Neural cell (in vitro differentiated cells): ENCODE measurements around the gene ACOX3. TPM values are rescaled to one million over a fixed set of nuclear protein-coding genes. Genes with fewer than 3 reads are reported as not detected.

Experiments used
- H2AFZ ChIP-seq: fragments of 200-600, 300-800 bp; sonication (generic), shearing (Covaris generic); 2 replicates; pipeline ENCODE4 v1.6.0; 2014; ENCODE audit warnings: low read depth, mild to moderate bottlenecking, antibody characterized with exemption, low read length, moderate library complexity
- H3F3A ChIP-seq: fragments of 200-600 bp; shearing (Covaris generic); 2 replicates; pipeline ENCODE4 v1.6.1; 2016; ENCODE audit warnings: mild to moderate bottlenecking, moderate library complexity, mixed read lengths, antibody characterized with exemption, low read length; ENCODE audit not compliant: insufficient read depth, poor library complexity, severe bottlenecking
- H3K27ac ChIP-seq: fragments of 200-600, 300-800 bp; sonication (generic), shearing (Covaris generic); 2 replicates; pipeline ENCODE4 v1.5.1; 2014; ENCODE audit warnings: mild to moderate bottlenecking, low read length, moderate library complexity
- H3K27me3 ChIP-seq: fragments of 300-800, 200-600 bp; sonication (generic), shearing (Covaris generic); 2 replicates; pipeline ENCODE4 v1.6.0; 2014; ENCODE audit warnings: mild to moderate bottlenecking, low read depth, low read length, moderate library complexity; ENCODE audit not compliant: insufficient read depth
- H3K36me3 ChIP-seq: fragments of 300-800, 200-600 bp; sonication (generic), shearing (Covaris generic); 2 replicates; pipeline ENCODE4 v1.5.1; 2014; ENCODE audit warnings: mild to moderate bottlenecking, antibody characterized with exemption, low read length, moderate library complexity; ENCODE audit not compliant: insufficient read depth
- H3K4me2 ChIP-seq: fragments of 300-800, 200-600 bp; sonication (generic), shearing (Covaris generic); 2 replicates; pipeline ENCODE4 v1.6.0; 2014; ENCODE audit warnings: mild to moderate bottlenecking, low read length
- H3K4me3 ChIP-seq: fragments of 300-800, 200-600 bp; sonication (generic), shearing (Covaris generic); 2 replicates; pipeline ENCODE4 v1.5.1; 2014; ENCODE audit warnings: mild to moderate bottlenecking, low read length, moderate library complexity
- H3K79me2 ChIP-seq: fragments of 200-600 bp; shearing (Covaris generic); replicated peaks from 2 replicates; pipeline ENCODE4 v1.6.0; 2014; ENCODE audit warnings: mild to moderate bottlenecking, low read length, moderate library complexity; ENCODE audit not compliant: insufficient read depth
- H3K9ac ChIP-seq: fragments of 300-800, 200-600 bp; sonication (generic), shearing (Covaris generic); 2 replicates; pipeline ENCODE4 v1.6.1; 2016; ENCODE audit warnings: mild to moderate bottlenecking, low read length, mixed read lengths
- H3K9me2 ChIP-seq: fragments of 200-600 bp; shearing (Covaris generic); 2 replicates; pipeline ENCODE4 v1.6.1; 2016; ENCODE audit warnings: mild to moderate bottlenecking, low read length, mixed read lengths; ENCODE audit not compliant: insufficient read depth
- H3K9me3 ChIP-seq: fragments of 200-600, 300-800 bp; sonication (generic), shearing (Covaris generic); 2 replicates; pipeline ENCODE4 v1.6.1; 2016; ENCODE audit warnings: mild to moderate bottlenecking, mixed run types, low read length, moderate library complexity, mixed read lengths
- H4K20me1 ChIP-seq: fragments of 200-600 bp; shearing (Covaris generic); 2 replicates; pipeline ENCODE4 v1.6.1; 2016; ENCODE audit warnings: mild to moderate bottlenecking, mixed run types; ENCODE audit not compliant: insufficient read depth
- CTCF ChIP-seq: fragments of 450-650 bp; IDR thresholded peaks from 2 replicates; pipeline ENCODE4 v1.5.1; 2014; ENCODE audit warnings: antibody characterized with exemption, mild to moderate bottlenecking, moderate library complexity; ENCODE audit not compliant: poor library complexity, severe bottlenecking
- EP300 ChIP-seq: fragments of 450-650 bp; conservative IDR thresholded peaks from 2 replicates; pipeline ENCODE4 v1.6.1; 2014; ENCODE audit warnings: antibody characterized with exemption, mild to moderate bottlenecking, moderate library complexity; ENCODE audit not compliant: poor library complexity, severe bottlenecking
- EZH2 ChIP-seq: fragments of 200-600, 300-800 bp; shearing (Covaris generic), sonication (generic); IDR thresholded peaks from 2 replicates; pipeline ENCODE4 v1.6.1; 2014; ENCODE audit warnings: antibody characterized with exemption, low read length, borderline replicate concordance, mild to moderate bottlenecking; ENCODE audit not compliant: insufficient read depth, poor library complexity, severe bottlenecking
- MXI1 ChIP-seq: fragments of 450-650 bp; conservative IDR thresholded peaks from 2 replicates; pipeline ENCODE4 v1.6.1; 2014; ENCODE audit warnings: antibody characterized with exemption, mild to moderate bottlenecking; ENCODE audit not compliant: poor library complexity, severe bottlenecking
- POLR2AphosphoS5 ChIP-seq: IDR thresholded peaks from 2 replicates; pipeline ENCODE4 v1.6.1; 2012
- RAD21 ChIP-seq: fragments of 450-650 bp; conservative IDR thresholded peaks from 2 replicates; pipeline ENCODE4 v1.6.1; 2014; ENCODE audit warnings: antibody characterized with exemption, mild to moderate bottlenecking, moderate library complexity
- REST ChIP-seq: IDR thresholded peaks from 2 replicates; pipeline ENCODE4 v1.6.1; 2012; ENCODE audit warnings: borderline replicate concordance
- SMC3 ChIP-seq: fragments of 450-650 bp; conservative IDR thresholded peaks from 2 replicates; pipeline ENCODE4 v1.6.1; 2014; ENCODE audit warnings: antibody characterized with exemption, mild to moderate bottlenecking, moderate library complexity; ENCODE audit not compliant: poor library complexity
- TAF1 ChIP-seq: IDR thresholded peaks from 2 replicates; pipeline ENCODE4 v1.6.1; 2012; ENCODE audit warnings: low read depth
- polyA plus RNA-seq: library from polyadenylated mRNA; depleted of rRNA; stranded (reverse); fragments of >200 nt; gene quantifications from 2 replicates; pipeline ENCODE4 v1.2.3, GENCODE V29; 2014

The ACOX3 gene
- polyA plus RNA-seq, 1 donor from 2014 or later, result 13.2 TPM

GRCh38 chr4:8402640-8403039, 37.9 kb downstream of the ACOX3 start:
- H3K27ac ChIP-seq, result no peak overlapping the region
- H2AFZ ChIP-seq, result no peak overlapping the region
- H3K79me2 ChIP-seq, result no peaks in the 10 kb centered on the region
- no peaks in the 10 kb centered on the region for H3K27me3 ChIP-seq
- H3K4me2 ChIP-seq, result no peak overlapping the region
- no peaks in the 10 kb centered on the region for H4K20me1 ChIP-seq
- H3K4me3 ChIP-seq, result no peak overlapping the region
- no peaks in the 10 kb centered on the region for H3F3A ChIP-seq
- TF ChIP-seq CTCF (no peak), RAD21 (no peak), EZH2 (no peak), MXI1 (no peak)
- no peaks in the 10 kb centered on the region for H3K9me2 ChIP-seq
- no peaks in the 10 kb centered on the region for H3K36me3 ChIP-seq
- H3K9me3 ChIP-seq, result no peaks in the 10 kb centered on the region
- H3K9ac ChIP-seq, result no peak overlapping the region

GRCh38 chr4:8402181-8402597, 38.3 kb downstream of the ACOX3 start:
- H3K4me2 ChIP-seq, result no peak overlapping the region
- H3F3A ChIP-seq, result no peaks in the 10 kb centered on the region
- no peaks in the 10 kb centered on the region for H3K27me3 ChIP-seq
- no peaks in the 10 kb centered on the region for H4K20me1 ChIP-seq
- no peaks in the 10 kb centered on the region for H3K9me3 ChIP-seq
- H3K4me3 ChIP-seq, result no peak overlapping the region
- no peaks in the 10 kb centered on the region for H3K9me2 ChIP-seq
- no peaks in the 10 kb centered on the region for H3K36me3 ChIP-seq
- H3K9ac ChIP-seq, result no peak overlapping the region
- H3K79me2 ChIP-seq, result no peaks in the 10 kb centered on the region
- H3K27ac ChIP-seq, result no peak overlapping the region
- no peak overlapping the region for H2AFZ ChIP-seq
- no peak for TF ChIP-seq TAF1
- TF ChIP-seq CTCF, result no peak
- TF ChIP-seq EP300, result no peak
- no peak for TF ChIP-seq RAD21
- no peak for TF ChIP-seq REST
- no peak for TF ChIP-seq EZH2
- no peak for TF ChIP-seq POLR2AphosphoS5
- no peak for TF ChIP-seq MXI1
- TF ChIP-seq SMC3, result no peak
